NCI-H82 treated with DMSO at 0.1 percent for 48 hours (cell line): ENCODE data around the gene TXNRD1.

ENCODE experiments used
- DNase-seq: peaks from one replicate; lab custom pipeline; 2025; ENCODE audit not compliant: unreplicated experiment; lab: John Stamatoyannopoulos, UW

TXNRD1 gene

GRCh38 chr12:104299842-104300481 lies 84.4 kb downstream of the TXNRD1 start:
- DNase-seq, result no peak

- DNase-seq, result no peak
These were observed 88.1 kb downstream of the TXNRD1 start, which contains the start of gene EID3 for GRCh38 chr12:104303538-104304151. TSS of gene EID3 (plus strand) at chr12:104303739. CDS start at chr12:104303935, 196 bp downstream.

- DNase-seq, result no peak
These were observed 88.9 kb downstream of the TXNRD1 start for GRCh38 chr12:104304261-104305009.

GRCh38 chr12:104305349-104305748 lies 89.8 kb downstream of the TXNRD1 start:
- DNase-seq, result no peak

DNA sequence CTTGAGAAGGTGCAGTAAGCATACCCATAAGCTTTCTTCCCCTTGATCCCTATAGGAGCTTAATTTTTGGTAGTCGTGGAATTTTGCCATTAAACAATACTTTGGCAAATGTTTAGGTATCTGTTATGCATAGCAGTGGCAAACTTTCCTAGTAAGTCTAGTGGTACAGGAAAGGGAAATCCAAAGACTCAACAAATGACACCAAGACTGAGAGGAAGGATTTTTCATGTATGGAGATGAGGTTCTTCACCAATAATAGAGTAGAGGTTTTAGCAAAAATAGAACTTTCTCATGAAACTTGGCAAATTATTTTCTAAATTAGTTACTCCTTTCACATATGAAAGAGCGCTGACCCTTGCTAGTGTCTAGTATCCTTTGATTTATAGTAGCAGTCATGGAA lies 90.8 kb downstream of the TXNRD1 start:
- no peak for DNase-seq

DNA sequence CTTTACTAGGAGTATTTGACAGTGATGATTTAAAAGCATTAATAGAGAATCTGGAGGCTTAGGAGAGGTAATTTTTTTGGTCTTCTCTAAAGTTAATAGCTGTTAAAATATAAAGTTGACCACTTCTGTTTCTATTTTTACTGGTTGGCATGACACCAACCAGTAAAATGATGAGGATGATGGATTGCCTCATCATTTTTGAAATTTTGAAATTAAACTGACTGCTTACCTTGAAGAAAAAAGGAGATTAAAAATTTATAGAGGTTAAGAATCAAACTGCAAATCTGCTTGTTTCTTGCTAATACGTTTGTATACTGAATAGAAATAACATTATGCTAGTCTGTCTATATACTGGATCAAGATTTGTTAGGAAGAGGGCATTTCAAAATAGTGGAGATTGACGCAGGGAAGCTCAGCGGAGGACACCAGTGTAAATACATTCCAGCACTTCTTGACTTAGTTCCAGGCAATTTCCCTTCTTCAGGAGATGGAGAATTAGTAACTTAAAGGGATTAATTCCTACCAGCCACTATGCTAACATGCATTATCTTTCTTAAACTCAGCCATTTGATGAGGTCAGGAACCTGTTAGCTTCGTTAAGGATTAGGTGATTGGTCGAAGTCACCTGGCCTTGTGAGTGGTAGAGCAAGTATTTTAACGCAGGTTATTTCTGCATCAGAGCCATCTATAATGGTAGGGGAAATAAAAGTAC lies 91.5 kb downstream of the TXNRD1 start:
- peak; percentile 68 for DNase-seq

GRCh38 chr12:104307655-104308000 lies 92.0 kb downstream of the TXNRD1 start:
- no peak for DNase-seq

DNA sequence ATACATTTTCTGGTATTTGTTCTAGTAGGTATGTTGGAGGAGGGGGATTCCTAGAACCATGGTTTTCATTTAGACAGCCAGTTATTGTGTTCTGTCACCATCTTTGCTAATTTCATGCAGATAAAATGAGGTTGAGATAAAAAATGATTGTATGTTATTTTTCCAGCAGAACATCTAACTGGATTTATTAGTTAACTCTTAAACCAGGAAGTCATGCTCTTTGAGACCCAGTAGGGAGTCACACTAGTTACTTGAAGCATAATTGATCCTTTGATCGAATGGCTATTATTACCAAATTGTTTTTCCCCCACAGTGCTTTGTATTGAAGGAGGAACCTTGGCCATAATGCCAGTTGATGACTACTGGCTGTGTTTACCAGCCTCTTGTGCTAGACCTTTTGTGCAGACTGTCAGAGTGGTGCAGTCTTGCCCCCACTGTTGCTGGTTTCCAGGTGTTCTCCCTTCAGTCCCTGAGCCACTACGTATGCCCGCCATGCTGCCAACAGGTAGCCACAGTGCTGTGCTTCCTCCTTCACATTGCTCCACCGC lies 93.9 kb downstream of the TXNRD1 start:
- DNase-seq, result no peak

DNA sequence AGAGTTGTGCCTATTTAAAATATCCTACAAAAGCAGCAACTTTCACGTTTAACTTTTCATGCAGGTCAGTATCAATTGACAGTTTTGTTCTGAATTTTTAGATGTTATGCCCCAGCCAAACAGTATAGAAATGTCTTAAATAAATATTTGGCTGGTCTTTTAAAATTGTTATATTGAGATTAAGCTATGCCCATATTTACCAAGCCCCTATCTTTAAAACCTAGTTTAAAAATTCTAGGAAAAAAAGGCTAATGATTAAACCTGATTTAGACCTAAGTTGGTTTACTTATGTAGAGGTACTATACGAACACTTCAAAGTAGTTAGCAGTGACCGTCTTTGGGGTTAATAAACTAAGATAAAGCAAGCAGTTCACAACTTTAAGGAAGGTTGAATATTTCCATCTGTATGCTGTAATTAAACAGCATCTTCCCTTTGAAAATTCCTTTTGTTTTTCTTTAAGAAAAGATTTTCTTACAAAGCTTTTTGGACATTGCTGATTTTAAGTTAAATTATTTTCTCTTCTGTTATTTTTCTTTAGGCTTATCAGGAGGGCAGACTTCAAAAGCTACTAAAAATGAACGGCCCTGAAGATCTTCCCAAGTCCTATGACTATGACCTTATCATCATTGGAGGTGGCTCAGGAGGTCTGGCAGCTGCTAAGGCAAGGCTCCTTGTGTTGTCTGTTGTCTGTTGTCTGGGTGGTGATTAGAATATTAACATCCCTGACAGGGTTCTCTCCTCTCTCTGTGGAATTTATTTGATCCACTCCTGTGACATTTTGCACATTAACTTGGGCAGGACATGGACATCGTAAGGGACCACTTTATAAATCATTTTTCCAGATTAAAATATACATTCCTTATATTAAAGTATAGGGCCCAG lies 95.4 kb downstream of the TXNRD1 start:
- no peak for DNase-seq

DNA sequence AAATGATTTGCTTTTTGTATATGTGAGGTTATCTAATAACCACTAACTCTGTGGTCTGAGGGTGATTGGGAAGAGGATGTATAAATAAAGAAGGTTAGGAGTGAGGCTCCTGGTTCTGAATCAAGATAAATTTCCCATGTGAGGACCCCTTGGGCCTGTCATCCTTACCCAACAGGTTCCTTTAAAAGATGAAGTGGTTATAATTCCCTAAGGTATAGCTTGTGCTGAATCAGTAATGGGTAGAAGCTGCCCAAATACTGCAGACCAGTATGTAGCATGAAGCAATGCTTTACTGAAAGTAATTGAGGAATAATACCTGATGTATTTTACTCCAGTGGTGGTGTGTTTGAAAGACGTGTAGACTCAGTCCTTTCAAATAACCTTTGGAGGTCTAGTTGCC lies 96.6 kb downstream of the TXNRD1 start:
- no peak for DNase-seq

DNA sequence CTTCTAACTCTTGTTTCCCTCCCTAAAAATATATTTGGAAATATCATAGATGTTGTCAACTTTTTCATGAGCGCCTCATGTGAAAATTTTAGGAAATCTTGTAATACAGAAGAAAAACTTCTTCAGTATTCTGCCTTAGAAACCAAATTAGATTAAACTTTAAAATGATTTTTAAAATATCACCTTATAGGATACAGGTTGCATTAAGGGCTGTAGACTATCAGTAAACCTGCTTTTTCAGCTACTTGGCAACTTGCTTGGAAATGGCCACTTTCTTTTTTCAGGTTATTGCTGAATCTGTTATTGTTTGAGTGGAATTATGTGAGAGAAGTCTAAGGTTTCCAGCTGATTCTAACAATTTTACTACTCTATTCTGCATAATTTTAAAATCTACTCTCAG lies 97.1 kb downstream of the TXNRD1 start:
- no peak for DNase-seq

- DNase-seq, result no peak
These were observed 98.1 kb downstream of the TXNRD1 start for GRCh38 chr12:104313568-104314241.

- DNase-seq, result no peak
These were observed 98.6 kb downstream of the TXNRD1 start for GRCh38 chr12:104314242-104314614.

DNA sequence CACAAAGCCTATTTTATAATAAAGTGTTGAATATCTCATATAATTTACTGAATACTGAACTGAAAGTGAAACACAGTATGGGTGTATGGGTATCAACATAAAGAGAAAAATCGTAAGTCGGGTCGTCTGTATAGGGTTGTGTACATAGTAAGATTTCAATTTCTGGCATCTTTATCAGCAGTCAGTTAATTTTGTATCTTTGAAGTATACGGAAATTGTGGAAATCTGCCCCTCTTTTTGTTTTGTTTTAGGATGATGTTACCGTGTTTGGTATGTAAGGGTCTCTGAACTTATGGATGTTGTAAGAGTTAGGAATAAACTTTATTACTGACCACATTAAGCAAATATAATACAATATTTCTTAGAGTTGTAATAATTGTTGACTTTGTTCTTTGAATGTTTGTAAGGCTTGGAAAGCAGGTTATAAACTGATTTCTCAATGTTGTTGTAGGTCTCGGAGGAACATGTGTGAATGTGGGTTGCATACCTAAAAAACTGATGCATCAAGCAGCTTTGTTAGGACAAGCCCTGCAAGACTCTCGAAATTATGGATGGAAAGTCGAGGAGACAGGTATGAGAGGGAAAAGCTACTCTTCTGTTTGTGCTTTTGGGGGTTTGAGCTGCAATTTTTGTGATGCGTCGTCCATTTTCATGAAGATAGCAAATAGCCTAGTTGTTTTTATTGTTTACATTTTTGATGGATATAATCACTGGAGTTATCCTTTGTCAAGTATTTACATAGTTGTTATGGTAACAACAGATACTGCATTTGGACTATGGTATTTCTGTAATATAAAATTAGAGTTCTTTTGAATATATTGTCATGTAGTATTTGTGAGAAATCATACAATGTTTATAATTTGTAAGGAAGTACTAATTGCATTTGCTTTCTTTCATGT lies 100.0 kb downstream of the TXNRD1 start:
- no peak for DNase-seq

- DNase-seq, result no peak
These were observed 101.4 kb downstream of the TXNRD1 start for GRCh38 chr12:104316936-104317335.

- no peak for DNase-seq
These were observed 102.1 kb downstream of the TXNRD1 start for GRCh38 chr12:104317538-104318210.

DNA sequence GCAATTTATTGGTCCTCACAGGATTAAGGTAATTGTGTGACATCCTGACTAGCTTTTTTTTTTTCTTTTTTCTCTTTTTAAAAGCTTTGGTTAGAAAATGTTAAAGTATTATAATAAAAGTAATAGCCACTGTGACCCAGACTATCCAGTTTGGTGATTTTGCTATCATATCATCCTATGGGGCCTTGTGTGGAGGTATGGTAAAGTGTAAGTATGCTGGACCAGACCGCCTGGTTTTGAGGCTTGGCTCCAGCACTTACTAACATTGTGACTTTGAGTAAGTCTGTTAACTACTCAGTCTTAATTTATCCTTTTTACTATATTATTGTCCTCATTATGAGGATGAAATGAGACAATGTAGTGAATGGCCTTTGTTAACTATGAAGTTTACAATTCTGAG lies 103.4 kb downstream of the TXNRD1 start:
- DNase-seq, result no peak

GRCh38 chr12:104319918-104320626 lies 104.5 kb downstream of the TXNRD1 start:
- DNase-seq, result no peak
